Measurements from ENCODE around the gene ROR1. TPM values are rescaled to one million over a fixed set of nuclear protein-coding genes. Genes with fewer than 3 reads are reported as not detected.
"Not testable (repeated sequence)": the region's sequence is repeated elsewhere in the genome, so short reads cannot be mapped to it uniquely, and the experiment has no call there.

ROR1 gene
- total and polyA plus RNA-seq, 7 donors: 0.13 to 2.8 (median 1.2) TPM

DNA sequence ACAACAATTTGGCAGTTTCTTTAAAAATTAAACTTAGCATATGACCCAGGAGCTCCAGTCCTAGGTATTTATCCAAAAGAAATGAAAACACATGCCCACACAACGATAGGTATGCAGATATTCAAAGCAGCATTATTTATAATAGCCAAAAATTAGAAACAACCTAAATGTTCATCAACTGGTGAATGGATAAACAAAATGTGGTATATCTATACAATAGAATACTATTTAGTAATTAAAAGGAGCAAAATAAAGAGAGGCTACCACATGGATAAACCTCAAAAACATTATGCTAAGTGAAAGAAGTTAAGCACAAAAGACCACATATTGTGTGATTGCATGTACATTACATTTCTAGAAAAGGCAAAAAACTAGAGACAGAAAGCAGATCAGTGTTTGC, 51.3 kb downstream of the ROR1 start:
- intact Hi-C loops (cut with DNase I): no loop called here
- WGBS, 3 donors: 90 to 91% (median 91%) methylated on average over 1 of the region's 1 CpG
- Histone ChIP-seq H3K27me3 (ENCODE audit: insufficient read depth in 3 of 3, low read length in 2 of 3) (no peaks in the 10 kb centered on the region), H3K9me3 (no peaks in the 10 kb centered on the region), H3K36me3 (ENCODE audit: insufficient read depth in 1 of 2, low read depth in 1 of 2) (no peaks in the 10 kb centered on the region), H3K27ac (no peak overlapping the region), H3K4me1 (peaks cover 40% of the 10 kb centered on the region), H3K4me3 (no peak overlapping the region)
- no peak for DNase-seq
- TF ChIP-seq, protein P1, sequence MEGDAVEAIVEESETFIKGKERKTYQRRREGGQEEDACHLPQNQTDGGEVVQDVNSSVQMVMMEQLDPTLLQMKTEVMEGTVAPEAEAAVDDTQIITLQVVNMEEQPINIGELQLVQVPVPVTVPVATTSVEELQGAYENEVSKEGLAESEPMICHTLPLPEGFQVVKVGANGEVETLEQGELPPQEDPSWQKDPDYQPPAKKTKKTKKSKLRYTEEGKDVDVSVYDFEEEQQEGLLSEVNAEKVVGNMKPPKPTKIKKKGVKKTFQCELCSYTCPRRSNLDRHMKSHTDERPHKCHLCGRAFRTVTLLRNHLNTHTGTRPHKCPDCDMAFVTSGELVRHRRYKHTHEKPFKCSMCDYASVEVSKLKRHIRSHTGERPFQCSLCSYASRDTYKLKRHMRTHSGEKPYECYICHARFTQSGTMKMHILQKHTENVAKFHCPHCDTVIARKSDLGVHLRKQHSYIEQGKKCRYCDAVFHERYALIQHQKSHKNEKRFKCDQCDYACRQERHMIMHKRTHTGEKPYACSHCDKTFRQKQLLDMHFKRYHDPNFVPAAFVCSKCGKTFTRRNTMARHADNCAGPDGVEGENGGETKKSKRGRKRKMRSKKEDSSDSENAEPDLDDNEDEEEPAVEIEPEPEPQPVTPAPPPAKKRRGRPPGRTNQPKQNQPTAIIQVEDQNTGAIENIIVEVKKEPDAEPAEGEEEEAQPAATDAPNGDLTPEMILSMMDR (IDR thresholded peaks at IDR 0.05): no peak
- no peak for ATAC-seq

DNA sequence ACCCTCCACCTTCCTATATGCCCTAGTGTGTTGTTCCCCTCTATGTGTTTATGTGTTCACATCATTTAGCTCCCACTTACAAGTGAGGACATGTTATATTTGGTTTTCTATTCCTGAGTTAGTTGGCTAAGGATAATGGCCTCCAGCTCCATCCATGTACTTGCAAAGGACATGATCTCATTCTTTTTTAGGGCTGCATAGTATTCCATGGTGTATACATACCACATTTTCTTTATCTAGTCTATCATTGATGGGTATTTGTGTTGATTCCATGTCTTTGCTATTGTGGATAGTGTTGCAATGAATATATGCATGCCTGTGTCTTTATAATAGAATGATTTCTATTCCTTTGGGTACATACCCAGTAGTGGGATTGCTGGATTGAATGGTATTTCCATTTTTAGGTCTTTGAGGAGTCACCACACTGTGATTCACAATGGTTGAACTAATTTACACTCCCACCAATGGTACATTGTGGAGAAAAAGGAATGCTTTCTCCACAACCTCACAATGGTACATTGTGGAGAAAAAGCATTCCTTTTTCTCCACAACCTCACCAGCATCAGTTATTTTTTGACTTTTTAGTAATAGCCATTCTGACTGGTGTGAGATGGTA, 52.5 kb downstream of the ROR1 start:
- H3K9me3 ChIP-seq; intact Hi-C loops (cut with DNase I); H3K4me3 ChIP-seq; H3K27ac ChIP-seq; H3K27me3 ChIP-seq (ENCODE audit: insufficient read depth in 3 of 3, low read length in 2 of 3); ATAC-seq; DNase-seq; H3K36me3 ChIP-seq (ENCODE audit: insufficient read depth in 1 of 2, low read depth in 1 of 2): not testable (repeated sequence)
- peaks cover 41% of the 10 kb centered on the region for H3K4me1 ChIP-seq

DNA sequence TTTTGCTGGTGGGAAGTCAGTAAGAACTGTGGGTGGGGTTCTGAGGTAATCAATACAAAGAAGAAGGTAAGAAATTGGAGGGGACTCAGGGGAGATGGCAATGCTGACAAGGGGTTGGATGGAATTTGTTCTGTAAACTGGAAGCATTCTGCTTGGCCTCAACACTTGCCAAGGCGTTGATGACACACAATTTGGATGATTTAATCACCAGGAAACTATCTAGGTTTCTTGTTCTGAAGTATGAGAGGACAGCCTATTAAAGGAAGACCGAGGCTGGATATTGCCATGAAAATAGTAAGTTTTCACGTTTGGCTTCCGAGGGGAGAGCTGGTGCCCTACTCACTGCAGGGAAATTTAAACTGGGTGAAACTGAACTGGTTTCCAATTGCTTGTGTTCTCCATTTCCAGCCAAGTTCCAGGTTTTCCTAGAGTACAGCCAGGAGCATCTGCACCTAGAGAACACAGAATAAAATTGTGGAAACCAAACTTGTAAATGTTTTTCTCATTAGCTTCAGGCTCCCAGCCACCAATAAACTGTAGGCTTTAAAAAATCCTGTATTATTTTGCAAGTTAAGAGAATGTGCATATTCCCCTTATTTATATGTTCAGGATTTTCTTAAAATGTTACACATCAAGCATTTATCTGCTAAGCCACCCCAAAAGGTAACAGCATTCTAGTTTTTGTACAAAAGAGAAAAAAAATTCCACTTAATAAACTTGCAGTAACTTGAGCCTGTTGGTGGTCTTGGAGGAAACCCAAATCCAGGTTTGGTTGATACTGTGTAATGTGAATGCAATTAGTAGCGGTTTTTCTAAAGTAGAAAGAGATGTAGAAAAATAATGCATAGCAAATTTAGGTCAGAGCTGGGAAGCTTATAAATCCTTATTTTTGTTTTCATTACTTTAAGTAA, 53.8 kb downstream of the ROR1 start:
- Histone ChIP-seq H3K9me3 (no peaks in the 10 kb centered on the region), H3K36me3 (ENCODE audit: insufficient read depth in 1 of 2, low read depth in 1 of 2) (no peaks in the 10 kb centered on the region), H3K4me1 (peaks cover 40% of the 10 kb centered on the region), H3K27me3 (ENCODE audit: insufficient read depth in 3 of 3, low read length in 2 of 3) (no peaks in the 10 kb centered on the region), H3K4me3 (no peak overlapping the region), H3K27ac (no peak overlapping the region)
- ATAC-seq: peak in 3 of 4 donors; percentile 39 to 69 (median 60)
- TF ChIP-seq, protein P1 (IDR thresholded peaks at IDR 0.05): no peak
- WGBS, 3 donors: 29 to 47% (median 32%) methylated on average over 5 of the region's 5 CpGs
- intact Hi-C loops (cut with DNase I): no loop called here
- no peak for DNase-seq

DNA sequence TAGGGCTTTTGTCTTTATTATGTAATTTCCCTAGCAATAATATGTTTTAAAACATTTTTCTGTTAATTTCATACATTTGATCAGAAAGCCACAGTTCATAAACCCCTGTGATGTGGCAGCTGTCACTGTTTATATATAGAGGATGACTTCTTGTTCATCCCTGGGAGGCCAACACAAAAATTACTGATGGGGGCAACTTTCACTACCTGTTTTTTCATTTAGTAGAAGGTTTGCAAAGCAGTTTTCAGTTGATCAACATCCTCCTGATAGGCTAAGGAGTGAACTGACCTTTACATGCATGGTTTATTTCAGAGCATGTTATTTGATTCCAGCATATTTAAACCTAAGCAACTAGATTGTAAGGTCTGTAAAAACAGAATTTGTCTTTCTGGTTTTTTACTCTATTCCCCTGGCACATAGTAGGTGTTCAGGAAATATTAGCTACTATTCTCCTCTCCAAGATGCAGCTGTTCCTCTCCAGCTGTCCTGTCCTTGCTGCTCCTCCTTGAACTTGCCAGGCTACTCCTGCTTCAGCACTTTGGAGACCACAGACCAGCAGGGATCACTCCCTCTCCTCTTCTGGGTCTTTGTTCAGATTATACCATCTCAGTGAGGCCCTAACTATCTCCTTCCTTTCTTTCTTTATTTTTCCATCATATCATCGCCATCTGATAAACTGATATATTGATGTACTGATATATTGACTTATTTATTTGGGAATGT, 54.7 kb downstream of the ROR1 start:
- ATAC-seq: no peak

More for the DNA sequence above, 54.7 kb downstream of the ROR1 start:
- H3K27me3 ChIP-seq (ENCODE audit: insufficient read depth in 3 of 3, low read length in 2 of 3): no peaks in the 10 kb centered on the region
- intact Hi-C loops (cut with DNase I): no loop called here
- TF ChIP-seq, protein P1 (IDR thresholded peaks at IDR 0.05): no peak
- whole genome bisulfite sequencing, 3 donors: 50 to 100% (median 90%) methylated on average over 1 of the region's 1 CpG
- H3K4me1 ChIP-seq: peaks cover 40% of the 10 kb centered on the region
- H3K4me3 ChIP-seq: no peak overlapping the region
- no peak overlapping the region for H3K27ac ChIP-seq
- no peak for DNase-seq
- H3K36me3 ChIP-seq (ENCODE audit: insufficient read depth in 1 of 2, low read depth in 1 of 2): no peaks in the 10 kb centered on the region
- H3K9me3 ChIP-seq: no peaks in the 10 kb centered on the region
